Measurements from ENCODE around the gene GRB14.

DNA sequence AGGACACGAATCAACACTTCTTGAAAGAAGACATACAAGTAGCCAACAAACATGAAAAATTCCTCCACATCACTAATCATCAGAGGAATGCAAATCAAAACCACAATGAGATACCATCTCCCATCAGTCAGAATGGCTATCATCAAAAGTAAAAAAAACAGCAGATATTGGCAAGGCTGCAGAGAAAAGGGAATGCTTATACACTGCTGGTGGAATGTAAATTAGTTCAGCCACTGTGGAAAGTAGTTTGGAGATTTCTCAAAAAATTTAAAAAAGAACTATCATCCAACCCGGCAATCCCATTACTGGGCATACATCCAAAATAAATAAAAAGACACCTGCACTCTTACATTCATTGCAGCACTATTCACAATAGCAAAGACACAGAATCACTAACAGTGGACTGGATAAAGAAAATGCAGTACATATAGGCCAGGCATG, 78.7 kb downstream of the GRB14 start:
- TF ChIP-seq, protein P1, sequence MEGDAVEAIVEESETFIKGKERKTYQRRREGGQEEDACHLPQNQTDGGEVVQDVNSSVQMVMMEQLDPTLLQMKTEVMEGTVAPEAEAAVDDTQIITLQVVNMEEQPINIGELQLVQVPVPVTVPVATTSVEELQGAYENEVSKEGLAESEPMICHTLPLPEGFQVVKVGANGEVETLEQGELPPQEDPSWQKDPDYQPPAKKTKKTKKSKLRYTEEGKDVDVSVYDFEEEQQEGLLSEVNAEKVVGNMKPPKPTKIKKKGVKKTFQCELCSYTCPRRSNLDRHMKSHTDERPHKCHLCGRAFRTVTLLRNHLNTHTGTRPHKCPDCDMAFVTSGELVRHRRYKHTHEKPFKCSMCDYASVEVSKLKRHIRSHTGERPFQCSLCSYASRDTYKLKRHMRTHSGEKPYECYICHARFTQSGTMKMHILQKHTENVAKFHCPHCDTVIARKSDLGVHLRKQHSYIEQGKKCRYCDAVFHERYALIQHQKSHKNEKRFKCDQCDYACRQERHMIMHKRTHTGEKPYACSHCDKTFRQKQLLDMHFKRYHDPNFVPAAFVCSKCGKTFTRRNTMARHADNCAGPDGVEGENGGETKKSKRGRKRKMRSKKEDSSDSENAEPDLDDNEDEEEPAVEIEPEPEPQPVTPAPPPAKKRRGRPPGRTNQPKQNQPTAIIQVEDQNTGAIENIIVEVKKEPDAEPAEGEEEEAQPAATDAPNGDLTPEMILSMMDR (IDR thresholded peaks at IDR 0.05) = no peak
- no peak for TF ChIP-seq OVOL2 (CRISPR knock-in tag; IDR thresholded peaks at IDR 0.05; ENCODE audit: borderline replicate concordance)
- no peak for TF ChIP-seq GABPB1 (CRISPR knock-in tag; IDR thresholded peaks at IDR 0.05)
- no peak for TF ChIP-seq NR3C1 (CRISPR knock-in tag; conservative IDR thresholded peaks at IDR 0.05; ENCODE audit: low read depth)
- TF ChIP-seq, protein P2, sequence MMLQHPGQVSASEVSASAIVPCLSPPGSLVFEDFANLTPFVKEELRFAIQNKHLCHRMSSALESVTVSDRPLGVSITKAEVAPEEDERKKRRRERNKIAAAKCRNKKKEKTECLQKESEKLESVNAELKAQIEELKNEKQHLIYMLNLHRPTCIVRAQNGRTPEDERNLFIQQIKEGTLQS (CRISPR knock-in tag; conservative IDR thresholded peaks at IDR 0.05) = no peak
- no peak for TF ChIP-seq ZNF416 (CRISPR knock-in tag; IDR thresholded peaks at IDR 0.05)
- TF ChIP-seq ZNF263 (CRISPR knock-in tag; IDR thresholded peaks at IDR 0.05; ENCODE audit: low read depth) = no peak
- no peak for TF ChIP-seq NFE2L1 (CRISPR knock-in tag; IDR thresholded peaks at IDR 0.05)
- TF ChIP-seq, protein P3, sequence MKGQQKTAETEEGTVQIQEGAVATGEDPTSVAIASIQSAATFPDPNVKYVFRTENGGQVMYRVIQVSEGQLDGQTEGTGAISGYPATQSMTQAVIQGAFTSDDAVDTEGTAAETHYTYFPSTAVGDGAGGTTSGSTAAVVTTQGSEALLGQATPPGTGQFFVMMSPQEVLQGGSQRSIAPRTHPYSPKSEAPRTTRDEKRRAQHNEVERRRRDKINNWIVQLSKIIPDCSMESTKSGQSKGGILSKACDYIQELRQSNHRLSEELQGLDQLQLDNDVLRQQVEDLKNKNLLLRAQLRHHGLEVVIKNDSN (CRISPR knock-in tag; IDR thresholded peaks at IDR 0.05) = no peak
